ENCODE data around the gene RNF150.

DNA sequence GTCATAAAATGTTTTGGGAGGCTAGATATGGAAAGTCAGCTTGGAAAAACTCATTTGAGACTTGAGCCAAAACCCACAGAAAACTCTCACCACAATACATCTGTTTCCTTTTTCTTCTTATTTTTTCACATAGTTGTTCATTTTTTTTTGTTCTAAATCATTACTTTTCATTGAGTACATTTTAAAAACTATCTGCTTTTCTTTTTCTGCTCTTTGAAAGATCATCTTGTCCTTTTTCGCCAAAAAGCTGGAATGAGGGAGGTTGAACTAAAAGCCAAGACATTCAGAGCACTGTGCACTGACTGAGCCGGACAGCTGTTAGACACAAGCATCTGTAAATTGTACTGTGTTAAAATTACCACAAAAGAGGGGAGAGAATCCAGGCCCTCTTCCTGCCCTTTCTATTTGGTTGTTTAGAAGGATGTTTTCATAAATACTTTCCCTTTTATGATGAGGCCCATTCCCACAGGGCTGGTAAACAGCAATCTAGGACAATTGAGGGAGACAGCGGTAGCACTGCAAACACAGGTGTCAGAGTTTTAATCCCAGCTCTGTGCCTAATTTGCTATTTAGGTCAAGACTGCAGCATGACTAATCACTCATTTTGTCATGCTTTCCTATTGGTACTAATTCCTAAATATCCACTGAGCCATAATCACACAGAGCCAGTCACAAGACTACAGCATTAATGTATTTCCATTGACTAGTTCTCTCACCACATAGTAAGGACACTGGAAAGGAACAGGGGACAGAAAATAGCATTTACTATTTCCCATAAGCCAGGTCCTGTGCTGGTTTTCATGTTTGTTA, 7.3 kb upstream of the RNF150 start:
- no peak for TF ChIP-seq EZH2 (IDR thresholded peaks at IDR 0.05; ENCODE audit: low read depth)
- TF ChIP-seq, protein P1, sequence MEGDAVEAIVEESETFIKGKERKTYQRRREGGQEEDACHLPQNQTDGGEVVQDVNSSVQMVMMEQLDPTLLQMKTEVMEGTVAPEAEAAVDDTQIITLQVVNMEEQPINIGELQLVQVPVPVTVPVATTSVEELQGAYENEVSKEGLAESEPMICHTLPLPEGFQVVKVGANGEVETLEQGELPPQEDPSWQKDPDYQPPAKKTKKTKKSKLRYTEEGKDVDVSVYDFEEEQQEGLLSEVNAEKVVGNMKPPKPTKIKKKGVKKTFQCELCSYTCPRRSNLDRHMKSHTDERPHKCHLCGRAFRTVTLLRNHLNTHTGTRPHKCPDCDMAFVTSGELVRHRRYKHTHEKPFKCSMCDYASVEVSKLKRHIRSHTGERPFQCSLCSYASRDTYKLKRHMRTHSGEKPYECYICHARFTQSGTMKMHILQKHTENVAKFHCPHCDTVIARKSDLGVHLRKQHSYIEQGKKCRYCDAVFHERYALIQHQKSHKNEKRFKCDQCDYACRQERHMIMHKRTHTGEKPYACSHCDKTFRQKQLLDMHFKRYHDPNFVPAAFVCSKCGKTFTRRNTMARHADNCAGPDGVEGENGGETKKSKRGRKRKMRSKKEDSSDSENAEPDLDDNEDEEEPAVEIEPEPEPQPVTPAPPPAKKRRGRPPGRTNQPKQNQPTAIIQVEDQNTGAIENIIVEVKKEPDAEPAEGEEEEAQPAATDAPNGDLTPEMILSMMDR (conservative IDR thresholded peaks at IDR 0.05): no peak

Data from PC-9 (cell line).